GM23248 (cell line): ENCODE data around the gene LIX1.

Source experiments
- EZH2 ChIP-seq: fragments of 200-600 bp; sonication (generic); IDR thresholded peaks from 2 replicates; pipeline ENCODE4 v1.6.1; 2018; ENCODE audit warnings: antibody characterized with exemption, mild to moderate bottlenecking; ENCODE audit not compliant: insufficient read depth, poor library complexity, severe bottlenecking
- EZH2phosphoT487 ChIP-seq: fragments of 200-600 bp; sonication (generic); IDR thresholded peaks from 2 replicates; pipeline ENCODE4 v1.6.1; 2018; ENCODE audit warnings: antibody characterized with exemption, moderate library complexity, mild to moderate bottlenecking, low read depth; ENCODE audit not compliant: insufficient read depth

- TF ChIP-seq EZH2 (no peak), EZH2phosphoT487 (no peak)
Measured at GRCh38 chr5:97157689-97158088, 15.3 kb upstream of the LIX1 start.
